ENCODE measurements around the gene GSDMA. TPM values are rescaled to one million over a fixed set of nuclear protein-coding genes. Genes with fewer than 3 reads are reported as not detected.

Gene GSDMA
- total RNA-seq, 4 donors from 2014 or later: 0.11 to 0.99 (median 0.45) TPM; not detected in 1

DNA sequence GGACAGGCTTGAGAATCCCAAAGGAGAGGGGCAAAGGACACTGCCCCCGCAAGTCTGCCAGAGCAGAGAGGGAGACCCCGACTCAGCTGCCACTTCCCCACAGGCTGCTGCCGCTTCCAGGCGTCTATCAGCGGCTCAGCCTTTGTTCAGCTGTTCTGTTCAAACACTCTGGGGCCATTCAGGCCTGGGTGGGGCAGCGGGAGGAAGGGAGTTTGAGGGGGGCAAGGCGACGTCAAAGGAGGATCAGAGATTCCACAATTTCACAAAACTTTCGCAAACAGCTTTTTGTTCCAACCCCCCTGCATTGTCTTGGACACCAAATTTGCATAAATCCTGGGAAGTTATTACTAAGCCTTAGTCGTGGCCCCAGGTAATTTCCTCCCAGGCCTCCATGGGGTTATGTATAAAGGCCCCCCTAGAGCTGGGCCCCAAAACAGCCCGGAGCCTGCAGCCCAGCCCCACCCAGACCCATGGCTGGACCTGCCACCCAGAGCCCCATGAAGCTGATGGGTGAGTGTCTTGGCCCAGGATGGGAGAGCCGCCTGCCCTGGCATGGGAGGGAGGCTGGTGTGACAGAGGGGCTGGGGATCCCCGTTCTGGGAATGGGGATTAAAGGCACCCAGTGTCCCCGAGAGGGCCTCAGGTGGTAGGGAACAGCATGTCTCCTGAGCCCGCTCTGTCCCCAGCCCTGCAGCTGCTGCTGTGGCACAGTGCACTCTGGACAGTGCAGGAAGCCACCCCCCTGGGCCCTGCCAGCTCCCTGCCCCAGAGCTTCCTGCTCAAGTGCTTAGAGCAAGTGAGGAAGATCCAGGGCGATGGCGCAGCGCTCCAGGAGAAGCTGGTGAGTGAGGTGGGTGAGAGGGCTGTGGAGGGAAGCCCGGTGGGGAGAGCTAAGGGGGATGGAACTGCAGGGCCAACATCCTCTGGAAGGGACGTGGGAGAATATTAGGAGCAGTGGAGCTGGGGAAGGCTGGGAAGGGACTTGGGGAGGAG lies 52.5 kb downstream of the GSDMA start, which contains the start of gene CSF3:
Gene CSF3 (plus strand): TSS at position 436 of the 993 bp plus-strand sequence. CDS start 35 bp downstream, at position 471.
- peaks cover 6 to 15% (median 12%) of the 10 kb centered on the region in 4 donors for H3K36me3 ChIP-seq
- peaks cover 41 to 67% (median 56%) of the 10 kb centered on the region in 4 donors for H3K4me1 ChIP-seq
- H3K4me3 ChIP-seq: no peak within 1 kb of the TSS
- peak within 1 kb of the TSS; percentile 28 to 77 (median 48) for H3K27ac ChIP-seq (replicated peaks in 1 of 4)
- 70% methylated on average over 20 of the region's 20 CpGs for WGBS
- H3K27me3 ChIP-seq: no peaks in the 10 kb centered on the region
- DNase-seq (ENCODE audit: extremely low spot score): no peak
- H3K9me3 ChIP-seq: no peaks in the 10 kb centered on the region
- intact Hi-C loops (cut with DNase I): loop anchor here (5.0 kb wide), 2 partner anchors 152 to 177 kb away; no protein-coding TSS in a partner anchor
- TF ChIP-seq POLR2AphosphoS5 (IDR thresholded peaks at IDR 0.05) (no peak), CTCF (IDR thresholded peaks at IDR 0.05) (no peak), EP300 (IDR thresholded peaks at IDR 0.05) (no peak), POLR2A (IDR thresholded peaks at IDR 0.05; ENCODE audit: low read depth) (no peak)

GRCh38 chr17:40015998-40016985 lies 53.5 kb downstream of the GSDMA start:
- intact Hi-C loops (cut with DNase I): loop anchor here (5.0 kb wide), 2 partner anchors 151 to 176 kb away; no protein-coding TSS in a partner anchor
- Histone ChIP-seq H3K27ac (replicated peaks in 1 of 4) (peak overlapping the region in 3 of 4 donors; percentile 62 to 77 (median 73)), H3K4me1 (peaks cover 44 to 71% (median 63%) of the 10 kb centered on the region in 4 donors), H3K4me3 (no peak overlapping the region), H3K9me3 (no peaks in the 10 kb centered on the region), H3K36me3 (peaks cover 6 to 23% (median 21%) of the 10 kb centered on the region in 4 donors), H3K27me3 (no peaks in the 10 kb centered on the region)
- no peak for DNase-seq (ENCODE audit: extremely low spot score)
- 84% methylated on average over 21 of the region's 26 CpGs for WGBS
- TF ChIP-seq EP300 (IDR thresholded peaks at IDR 0.05) (no peak), CTCF (IDR thresholded peaks at IDR 0.05) (no peak), POLR2A (IDR thresholded peaks at IDR 0.05; ENCODE audit: low read depth) (no peak), POLR2AphosphoS5 (IDR thresholded peaks at IDR 0.05) (no peak)

DNA sequence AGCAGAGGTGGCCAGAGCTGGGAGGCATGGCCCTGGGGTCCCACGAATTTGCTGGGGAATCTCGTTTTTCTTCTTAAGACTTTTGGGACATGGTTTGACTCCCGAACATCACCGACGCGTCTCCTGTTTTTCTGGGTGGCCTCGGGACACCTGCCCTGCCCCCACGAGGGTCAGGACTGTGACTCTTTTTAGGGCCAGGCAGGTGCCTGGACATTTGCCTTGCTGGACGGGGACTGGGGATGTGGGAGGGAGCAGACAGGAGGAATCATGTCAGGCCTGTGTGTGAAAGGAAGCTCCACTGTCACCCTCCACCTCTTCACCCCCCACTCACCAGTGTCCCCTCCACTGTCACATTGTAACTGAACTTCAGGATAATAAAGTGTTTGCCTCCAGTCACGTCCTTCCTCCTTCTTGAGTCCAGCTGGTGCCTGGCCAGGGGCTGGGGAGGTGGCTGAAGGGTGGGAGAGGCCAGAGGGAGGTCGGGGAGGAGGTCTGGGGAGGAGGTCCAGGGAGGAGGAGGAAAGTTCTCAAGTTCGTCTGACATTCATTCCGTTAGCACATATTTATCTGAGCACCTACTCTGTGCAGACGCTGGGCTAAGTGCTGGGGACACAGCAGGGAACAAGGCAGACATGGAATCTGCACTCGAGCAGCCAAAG lies 54.7 kb downstream of the GSDMA start:
- WGBS: 43% methylated on average over 15 of the region's 15 CpGs
- Histone ChIP-seq H3K27ac (replicated peaks in 1 of 4) (peak overlapping the region; percentile 65 to 77 (median 73)), H3K4me1 (peaks cover 45 to 84% (median 75%) of the 10 kb centered on the region in 4 donors), H3K27me3 (no peaks in the 10 kb centered on the region), H3K36me3 (peaks cover 11 to 36% (median 33%) of the 10 kb centered on the region in 4 donors), H3K9me3 (no peaks in the 10 kb centered on the region), H3K4me3 (no peak overlapping the region)
- DNase-seq (ENCODE audit: extremely low spot score): no peak
- intact Hi-C loops (cut with DNase I): loop anchor here (5.0 kb wide), 2 partner anchors 150 to 175 kb away; no protein-coding TSS in a partner anchor
- TF ChIP-seq EP300 (IDR thresholded peaks at IDR 0.05): no peak
- TF ChIP-seq CTCF (IDR thresholded peaks at IDR 0.05): no peak
- TF ChIP-seq POLR2AphosphoS5 (IDR thresholded peaks at IDR 0.05): no peak
- no peak for TF ChIP-seq POLR2A (IDR thresholded peaks at IDR 0.05; ENCODE audit: low read depth)
